Epithelial cell of proximal tubule (primary cell): ENCODE data around the gene FOLR3. TPM values are rescaled to one million over a fixed set of nuclear protein-coding genes. Genes with fewer than 3 reads are reported as not detected.
"Not testable (repeated sequence)": the region's sequence is repeated elsewhere in the genome, so short reads cannot be mapped to it uniquely, and the experiment has no call there.

Experiments
- DNase-seq: peaks from one replicate; pipeline ENCODE4 v3.0.0-alpha.2; 2011; ENCODE audit warnings: low read depth
- H3K4me3 ChIP-seq: 2 replicates; pipeline ENCODE4 v1.5.1; 2011; ENCODE audit warnings: low read depth, mild to moderate bottlenecking, low read length
- CTCF ChIP-seq: conservative IDR thresholded peaks from 2 replicates; pipeline ENCODE4 v1.5.1; 2012; ENCODE audit warnings: low read depth, mild to moderate bottlenecking, low read length
- total RNA-seq: library from RNA; depleted of rRNA; stranded (reverse); fragments of >200 nt; gene quantifications from 2 replicates; pipeline ENCODE4 v1.2.3, GENCODE V29; 2015

The FOLR3 gene
- total RNA-seq, 1 donor from 2014 or later: not detected

GRCh38 chr11:72162891-72163492 lies 27.5 kb downstream of the FOLR3 start:
- no peak overlapping the region for H3K4me3 ChIP-seq
- DNase-seq: no peak
- TF ChIP-seq CTCF: no peak

GRCh38 chr11:72164187-72164586 lies 28.7 kb downstream of the FOLR3 start:
- DNase-seq, H3K4me3 ChIP-seq: not testable (repeated sequence)

- not testable (repeated sequence) for DNase-seq, H3K4me3 ChIP-seq
Observed at GRCh38 chr11:72169046-72169555, 33.6 kb downstream of the FOLR3 start.

DNA sequence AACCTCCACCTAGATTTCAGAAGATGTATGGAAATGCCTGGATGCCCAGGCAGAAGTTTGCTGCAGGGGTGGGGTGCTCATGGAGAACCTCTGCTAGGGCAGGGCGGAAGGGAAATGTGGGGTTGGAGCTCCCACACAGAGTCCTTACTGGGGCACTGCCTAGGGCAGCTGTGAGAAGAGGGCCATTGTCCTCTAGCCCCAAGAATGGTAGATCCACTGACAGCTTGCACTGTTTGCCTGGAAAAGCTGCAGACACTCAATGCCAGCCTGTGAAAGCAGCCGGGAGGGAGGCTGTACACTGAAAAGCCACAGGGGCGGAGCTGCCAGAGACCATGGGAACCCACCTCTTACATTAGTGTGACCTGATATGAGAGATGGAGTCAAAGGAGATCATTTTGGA lies 34.2 kb downstream of the FOLR3 start:
- H3K4me3 ChIP-seq, DNase-seq: not testable (repeated sequence)

DNA sequence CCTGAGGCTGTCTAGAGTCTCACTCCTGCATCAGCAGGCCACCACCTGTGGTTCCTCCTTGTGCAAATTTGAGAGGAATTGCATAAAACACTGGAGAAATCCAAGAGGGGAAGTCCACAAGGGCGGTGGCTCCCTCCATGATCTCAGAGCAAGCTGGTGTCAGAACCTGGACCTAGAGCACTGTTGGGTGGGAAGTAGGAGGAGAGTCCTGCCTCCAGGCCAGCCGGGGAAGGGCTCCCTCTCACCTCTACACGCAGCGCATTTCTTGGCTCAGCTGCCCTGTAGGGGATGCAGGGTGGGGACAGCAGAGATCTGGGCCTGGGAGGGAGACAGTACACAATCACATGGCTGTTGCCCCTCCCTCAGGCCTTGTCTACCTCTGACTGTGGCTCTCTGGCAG lies 36.5 kb downstream of the FOLR3 start:
- not testable (repeated sequence) for H3K4me3 ChIP-seq, DNase-seq

DNA sequence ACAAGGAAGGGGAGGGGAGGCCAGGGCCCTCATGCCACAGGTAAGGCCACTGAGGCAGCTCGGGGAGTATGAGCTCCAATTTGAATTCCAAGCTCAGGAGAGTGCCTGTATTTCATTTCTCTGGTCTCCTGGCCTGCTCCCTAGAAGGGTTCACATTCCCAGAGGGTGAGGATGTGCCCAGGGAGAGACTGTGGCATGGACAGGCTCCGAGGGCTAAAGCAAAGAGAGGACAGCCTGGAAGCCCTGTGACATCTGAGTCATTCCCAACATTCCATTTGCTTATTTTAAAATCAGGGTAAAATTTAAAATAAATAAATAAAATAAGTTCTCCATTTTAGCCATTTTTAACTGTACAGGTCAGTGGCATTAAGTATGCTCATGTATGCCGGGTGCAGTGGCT lies 37.8 kb downstream of the FOLR3 start:
- no peak overlapping the region for H3K4me3 ChIP-seq
- DNase-seq: no peak
- no peak for TF ChIP-seq CTCF

DNA sequence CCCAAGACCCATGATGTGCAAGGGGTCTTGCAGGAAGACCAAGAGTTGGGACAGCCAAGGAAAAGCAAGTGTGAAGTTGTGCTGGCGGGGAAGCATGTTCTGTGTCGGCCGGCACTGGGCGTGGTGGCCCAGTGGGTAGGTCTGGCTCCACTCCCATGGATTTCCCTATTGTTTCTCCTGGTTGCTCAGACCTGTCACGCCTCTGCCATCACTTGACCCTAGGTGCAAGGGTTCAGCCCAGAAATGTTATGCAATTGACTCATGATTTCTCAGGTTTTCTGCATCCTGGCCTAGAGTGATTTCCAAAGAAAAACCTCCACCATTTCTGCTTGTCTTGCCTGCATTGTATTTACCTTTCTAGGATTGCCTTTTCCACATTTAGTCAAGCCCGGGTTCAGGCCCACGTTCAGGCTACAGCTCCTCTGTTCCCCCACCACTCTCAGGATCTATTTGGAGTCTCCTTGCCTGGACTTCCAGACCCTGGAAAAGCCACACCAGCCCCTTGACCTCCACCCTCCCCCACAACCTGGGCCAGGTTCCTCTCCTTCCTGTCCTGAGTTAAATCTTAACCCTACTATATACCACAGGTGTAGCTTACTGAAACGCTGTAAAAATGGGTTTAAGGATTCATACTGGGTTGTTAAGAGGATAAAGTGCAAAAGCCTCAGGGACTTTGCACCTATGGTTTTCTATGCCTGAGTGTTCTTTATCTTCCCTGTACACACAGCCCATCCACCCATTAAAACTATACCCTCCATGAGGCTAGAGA lies 39.0 kb downstream of the FOLR3 start:
- DNase-seq: no peak

DNA sequence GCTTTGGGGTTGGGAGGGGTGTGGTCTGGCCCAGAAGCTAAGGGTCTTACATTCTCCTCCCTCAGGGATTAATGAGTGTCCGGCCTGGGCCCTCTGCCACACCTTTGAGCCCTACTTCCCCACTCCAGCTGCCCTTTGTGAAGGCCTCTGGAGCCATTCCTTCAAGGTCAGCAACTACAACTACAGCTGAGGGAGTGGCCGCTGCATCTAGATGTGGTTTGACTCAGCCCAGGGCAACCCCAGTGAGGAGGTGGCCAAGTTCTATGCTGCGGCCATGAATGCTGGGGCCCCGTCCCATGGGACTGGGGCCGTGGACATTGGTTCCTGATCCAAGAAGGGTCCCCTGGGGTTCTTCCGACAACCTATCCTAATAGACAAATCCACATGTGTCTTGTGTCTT lies 42.1 kb downstream of the FOLR3 start:
- no peak for DNase-seq
- TF ChIP-seq CTCF: no peak
- H3K4me3 ChIP-seq: no peak overlapping the region

More for the DNA sequence above, 39.0 kb downstream of the FOLR3 start:
- no peak for TF ChIP-seq CTCF
- no peak overlapping the region for H3K4me3 ChIP-seq

DNA sequence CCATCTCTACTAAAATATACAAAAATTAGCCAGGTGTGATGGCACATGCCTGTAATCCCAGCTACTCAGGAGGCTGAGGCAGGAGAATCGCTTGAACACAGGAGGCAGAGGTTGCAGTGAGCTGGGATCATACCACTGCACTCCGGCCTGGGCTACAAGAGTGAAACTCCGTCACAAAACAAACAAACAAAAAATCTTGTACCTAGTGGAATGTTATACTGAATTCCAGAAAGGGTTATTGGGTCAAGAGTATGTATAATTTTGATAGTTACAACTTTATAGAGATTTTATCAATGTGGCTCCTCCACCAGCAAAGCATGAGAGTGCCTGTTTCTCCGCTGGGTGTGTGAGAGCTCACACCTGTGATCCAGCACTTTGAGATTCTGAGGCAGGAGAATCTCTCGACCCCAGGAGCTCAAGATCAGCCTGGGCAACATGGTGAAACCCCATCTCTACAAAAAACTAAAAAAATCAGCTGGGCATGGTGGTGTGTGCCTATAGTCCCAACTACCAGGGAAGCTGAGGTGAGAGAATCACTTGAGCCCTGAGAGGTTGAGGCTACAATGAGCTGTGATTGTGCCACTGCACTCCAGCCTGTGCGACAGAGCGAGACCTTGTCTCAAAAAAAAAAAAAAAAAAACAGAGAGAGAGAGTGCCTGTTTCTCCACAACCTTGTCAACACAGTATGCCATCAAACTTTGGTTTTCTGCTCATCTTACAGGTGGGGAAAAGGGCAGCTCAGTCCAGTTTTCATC lies 43.7 kb downstream of the FOLR3 start:
- no peak overlapping the region for H3K4me3 ChIP-seq
- DNase-seq: no peak
- TF ChIP-seq CTCF: no peak
